GM12878 (cell line): ENCODE data around the gene OTULIN. TPM values are rescaled to one million over a fixed set of nuclear protein-coding genes. Genes with fewer than 3 reads are reported as not detected.

Experiments used
- ATAC-seq: fragments of 200-7000 bp; cut with Tn5 transposase; 3 replicates; pipeline ENCODE4 v1.9.1; 2020; ENCODE audit warnings: mild to moderate bottlenecking, moderate library complexity
- BruUV-seq: library from RNA; stranded (reverse); fragments of 400-500 nt; replicated peaks from 2 replicates; lab custom pipeline; 2021; lab: Mats Ljungman, UMichigan
- CTCF ChIA-PET: fragments of 300-600 bp; sonication (Branson Sonifier 250); formaldehyde crosslinking; extraction: SDS; loops from one replicate; lab custom pipeline; 2021; ENCODE audit warnings: inconsistent platforms; lab: Yijun Ruan, JAX
- POLR2A ChIA-PET: fragments of 350-600 bp; formaldehyde crosslinking; extraction: SDS; loops from one replicate; lab custom pipeline; 2021; ENCODE audit warnings: inconsistent platforms; lab: Charles Lee
- RAD21 ChIA-PET: fragments of 300-600 bp; sonication (Branson Sonifier 250); formaldehyde crosslinking; loops from one replicate; lab custom pipeline; 2023; ENCODE audit warnings: antibody characterized with exemption; ENCODE audit not compliant: unreplicated experiment; lab: Charles Lee
- SMC1A ChIA-PET: fragments of 300-600 bp; sonication (Branson Sonifier 250); formaldehyde crosslinking; loops from one replicate; lab custom pipeline; 2023; ENCODE audit not compliant: unreplicated experiment, uncharacterized antibody; lab: Charles Lee
- DNase-seq: peaks from one replicate; pipeline ENCODE4 v3.0.0-alpha.2; 2011; ENCODE audit warnings: low read depth, low spot score
- FAIRE-seq: peaks from 3 replicates; lab custom pipeline; 2011; peaks lifted over from hg19 to GRCh38; lab: Jason Lieb, UNC
- H2AFZ ChIP-seq: 2 replicates; pipeline ENCODE4 v1.6.0; 2011; ENCODE audit warnings: low read depth, low read length, control low read depth; ENCODE audit not compliant: control insufficient read depth
- H3K27ac ChIP-seq: 2 replicates; pipeline ENCODE4 v1.5.1; 2011; ENCODE audit warnings: control low read depth; ENCODE audit not compliant: control insufficient read depth, insufficient read depth
- H3K27me3 ChIP-seq, 2 experiments: replicated peaks in 1 of 2; 2 replicates each; pipeline versions ENCODE4 v1.6.0 to v1.6.1; 2011; ENCODE audit warnings: low read length in 1 of 2; ENCODE audit not compliant: control insufficient read depth in 2 of 2, insufficient read depth in 2 of 2
- H3K36me3 ChIP-seq, 2 experiments: 2 replicates each; pipeline ENCODE4 v1.5.1; 2011; ENCODE audit warnings: low read length in 1 of 2; ENCODE audit not compliant: control insufficient read depth in 2 of 2, insufficient read depth in 2 of 2
- H3K4me1 ChIP-seq: 2 replicates; pipeline ENCODE4 v1.6.1; 2011; ENCODE audit warnings: mild to moderate bottlenecking, low read length, moderate library complexity, mixed read lengths; ENCODE audit not compliant: control insufficient read depth, insufficient read depth
- H3K4me2 ChIP-seq: 2 replicates; pipeline ENCODE4 v1.6.0; 2011; ENCODE audit warnings: control low read depth; ENCODE audit not compliant: control insufficient read depth, insufficient read depth
- H3K4me3 ChIP-seq: fragments of 200-600 bp; sonication (generic); 2 replicates; pipeline ENCODE4 v1.5.1; 2016
- H3K79me2 ChIP-seq: 2 replicates; pipeline ENCODE4 v1.6.0; 2011; ENCODE audit warnings: low read length; ENCODE audit not compliant: control insufficient read depth, insufficient read depth
- H3K9ac ChIP-seq: 2 replicates; pipeline ENCODE4 v1.8.0; 2011; ENCODE audit warnings: low read length, control low read depth, mixed read lengths; ENCODE audit not compliant: control insufficient read depth, insufficient read depth
- H3K9me3 ChIP-seq: replicated peaks from 3 replicates; pipeline ENCODE4 v1.5.1; 2011; ENCODE audit warnings: mild to moderate bottlenecking, low read length; ENCODE audit not compliant: control insufficient read depth, insufficient read depth
- H4K20me1 ChIP-seq: 2 replicates; pipeline ENCODE4 v1.6.0; 2011; ENCODE audit not compliant: control insufficient read depth, insufficient read depth
- BCL3 ChIP-seq: IDR thresholded peaks from 2 replicates; pipeline ENCODE4 v1.6.1; 2011; ENCODE audit warnings: borderline replicate concordance, low read depth, mild to moderate bottlenecking, moderate library complexity, low read length; ENCODE audit not compliant: insufficient read depth, poor library complexity, severe bottlenecking
- IRF5 ChIP-seq: fragments of 450-650 bp; IDR thresholded peaks from 2 replicates; pipeline ENCODE4 v1.6.1; 2017; ENCODE audit warnings: borderline replicate concordance
- PML ChIP-seq: IDR thresholded peaks from 2 replicates; pipeline ENCODE4 v1.6.1; 2012; ENCODE audit warnings: low read length, inconsistent platforms
- RB1 ChIP-seq: fragments of 450-650 bp; formaldehyde crosslinking; IDR thresholded peaks from 2 replicates; pipeline ENCODE4 v1.6.1; 2017; ENCODE audit warnings: mild to moderate bottlenecking, borderline replicate concordance
- SIX5 ChIP-seq: IDR thresholded peaks from 2 replicates; pipeline ENCODE4 v1.6.1; 2011; ENCODE audit warnings: mild to moderate bottlenecking, low read depth, low read length, moderate library complexity; ENCODE audit not compliant: severe bottlenecking
- SREBF2 ChIP-seq: IDR thresholded peaks from 2 replicates; pipeline ENCODE4 v1.6.1; 2012; ENCODE audit warnings: mild to moderate bottlenecking, low read length
- STAT3 ChIP-seq: IDR thresholded peaks from 2 replicates; pipeline ENCODE4 v1.6.1; 2011; ENCODE audit warnings: low read depth, low read length, improper control_type of control experiment
- WGBS: methylation state at CpG from one replicate; pipeline ENCODE4 v1.1.6; 2016; ENCODE audit warnings: low lambda C conversion rate; ENCODE audit not compliant: insufficient replicate concordance, insufficient coverage; ENCODE audit errors: missing lambda C conversion rate; 5-methylcytosine and 5-hydroxymethylcytosine counted together
- in situ Hi-C: fragments of 300-500 bp; cut with MboI; formaldehyde crosslinking; loops from 9 replicates; pipeline ENCODE4 v1.14.3; 2018; ENCODE audit warnings: mixed read lengths
- intact Hi-C: fragments of 100-400 bp; cut with micrococcal nuclease; formaldehyde crosslinking; loops from one replicate; pipeline ENCODE4 v1.14.2; 2022; ENCODE audit not compliant: unreplicated experiment
- polyA plus RNA-seq, 11 experiments: library from polyadenylated mRNA; depleted of rRNA in 4 of 11; unstranded in 6 of 11; stranded (reverse) in 5 of 11; fragments of >200 nt; fragmentation: Nextera tagmentation in 4 of 11; fragmentation: Illumina TruSeq in 1 of 11; extraction: Ambion mirVana in 4 of 11; extraction: Trizol in 1 of 11; gene quantifications; 1 replicate in 1 of 11; 2 replicates in 10 of 11; pipeline versions ENCODE4 v1.2.1 to v1.2.3, GENCODE V29; 2011 to 2016; ENCODE audit warnings: inconsistent platforms in 2 of 11, missing spikeins in 2 of 11, low read depth in 1 of 11
- total RNA-seq, 4 experiments: library from RNA; depleted of rRNA in 3 of 4; stranded (reverse); fragments of >200 nt in 3 of 4; fragmentation: Illumina TruSeq in 1 of 4; extraction: Trizol in 1 of 4; gene quantifications; 2 replicates each; pipeline versions ENCODE4 v1.2.1 to v1.2.3, GENCODE V29; 2013 to 2021

OTULIN gene
- total and polyA plus RNA-seq, 10 of the 15 experiments (the other 5 are each of a cell fraction or from before 2014, with no cell fraction given) = 6.6 to 70.5 (median 28.7) TPM

GRCh38 chr5:14739981-14740380 lies 75.5 kb downstream of the OTULIN start:
- WGBS = 98% methylated on average over 5 of the region's 5 CpGs
- intact Hi-C loops = loop anchor here (5.0 kb wide), 1 partner anchor 132 kb away; the partner anchor contains the start of gene ANKH
- no peak for DNase-seq
- TF ChIP-seq SREBF2 = no peak
- TF ChIP-seq SIX5 = no peak
- no peak for TF ChIP-seq PML
- TF ChIP-seq IRF5 = no peak
- TF ChIP-seq STAT3 = no peak
- no peak for TF ChIP-seq BCL3
- TF ChIP-seq RB1 = no peak
- H3K9ac ChIP-seq = no peak overlapping the region
- H3K9me3 ChIP-seq = no peaks in the 10 kb centered on the region
- no peak overlapping the region for H3K4me2 ChIP-seq
- H3K4me3 ChIP-seq = no peak overlapping the region
- no peaks in the 10 kb centered on the region for H4K20me1 ChIP-seq
- ChIA-PET RAD21 (no interaction called here), POLR2A (no interaction called here), CTCF (no interaction called here), SMC1A (interaction anchor here (1.2 kb wide), 1 partner anchor 130 kb away, joined by 3 read pairs; no protein-coding TSS in a partner anchor)
- no peaks in the 10 kb centered on the region for H3K36me3 ChIP-seq
- FAIRE-seq = no peak
- BruUV-seq = no TSS peak
- no peaks in the 10 kb centered on the region for H3K79me2 ChIP-seq
- no peaks in the 10 kb centered on the region for H3K27me3 ChIP-seq
- H3K27ac ChIP-seq = no peak overlapping the region
- H3K4me1 ChIP-seq = peaks cover 10% of the 10 kb centered on the region
- in situ Hi-C loops = no loop called here
- H2AFZ ChIP-seq = no peak overlapping the region
- ATAC-seq = no peak
